Fibroblast of mammary gland (primary cell): ENCODE measurements around the gene SOX12.

Experiments
- DNase-seq: peaks from one replicate; pipeline ENCODE4 v3.0.0-alpha.2; 2010; ENCODE audit warnings: low read depth
- H3K4me3 ChIP-seq: 2 replicates; pipeline ENCODE4 v1.5.1; 2011; ENCODE audit warnings: low read depth, mild to moderate bottlenecking, low read length, moderate library complexity; ENCODE audit not compliant: control insufficient read depth
- CTCF ChIP-seq: conservative IDR thresholded peaks from 2 replicates; pipeline ENCODE4 v1.5.1; 2011; ENCODE audit warnings: low read depth, low read length, inconsistent platforms; ENCODE audit not compliant: control insufficient read depth, insufficient read depth

Gene SOX12

GRCh38 chr20:378961-379336 lies 53.6 kb downstream of the SOX12 start:
- no peak for TF ChIP-seq CTCF
- no peak for DNase-seq
- no peak overlapping the region for H3K4me3 ChIP-seq
